ENCODE data around the gene CNKSR1. TPM values are rescaled to one million over a fixed set of nuclear protein-coding genes. Genes with fewer than 3 reads are reported as not detected.

Gene CNKSR1
- total and polyA plus RNA-seq, 9 donors = 0.73 to 16.8 (median 5.8) TPM

GRCh38 chr1:26161415-26162219 lies 15.7 kb upstream of the CNKSR1 start:
- H3K4me3 ChIP-seq = peak overlapping the region; percentile 38
- DNase-seq = peak; percentile 46 to 71 (median 63)
- H3K27me3 ChIP-seq = no peaks in the 10 kb centered on the region
- no peak overlapping the region for H3K27ac ChIP-seq
- whole genome bisulfite sequencing, 3 donors = 1 to 2% (median 2%) methylated on average over 68 to 98 of the region's 98 CpGs
- H3K36me3 ChIP-seq = no peaks in the 10 kb centered on the region
- TF ChIP-seq CTCF (IDR thresholded peaks at IDR 0.05) = peak in 2 of 3 donors; percentile 32 to 46
- no peak for TF ChIP-seq EP300 (IDR thresholded peaks at IDR 0.05)
- H3K9me3 ChIP-seq = no peaks in the 10 kb centered on the region
- intact Hi-C loops (cut with DNase I) = loop anchor here in 1 of 4 donors (5.0 kb wide), 1 partner anchor 49 kb away; the partner anchor contains the start of gene PDIK1L
- peaks cover 8% of the 10 kb centered on the region for H3K4me1 ChIP-seq (ENCODE audit: insufficient read depth)

- Histone ChIP-seq H3K36me3 (no peaks in the 10 kb centered on the region), H3K27ac (no peak overlapping the region), H3K9me3 (no peaks in the 10 kb centered on the region), H3K27me3 (no peaks in the 10 kb centered on the region), H3K4me3 (peak overlapping the region; percentile 38), H3K4me1 (ENCODE audit: insufficient read depth) (peaks cover 8% of the 10 kb centered on the region)
- DNase-seq = no peak
- TF ChIP-seq EP300 (IDR thresholded peaks at IDR 0.05) = no peak
- 23 to 27% (median 24%) methylated on average over 21 of the region's 21 CpGs for WGBS, 3 donors
- intact Hi-C loops (cut with DNase I) = loop anchor here in 1 of 4 donors (5.0 kb wide), 1 partner anchor 50 kb away; the partner anchor contains the start of gene PDIK1L
These were observed 15.0 kb upstream of the CNKSR1 start for GRCh38 chr1:26162220-26162709.

GRCh38 chr1:26163684-26164035 lies 13.6 kb upstream of the CNKSR1 start:
- 47 to 71% (median 67%) methylated on average over 9 of the region's 9 CpGs for WGBS, 3 donors
- H3K27ac ChIP-seq = peak overlapping the region in 1 of 2 donors; percentile 9

GRCh38 chr1:26164036-26164860 lies 13.0 kb upstream of the CNKSR1 start:
- H3K27ac ChIP-seq = peak overlapping the region; percentile 9 to 73
- intact Hi-C loops (cut with DNase I) = loop anchor here in 1 of 4 donors (5.0 kb wide), 1 partner anchor 52 kb away; the partner anchor contains the start of gene PDIK1L
- H3K4me1 ChIP-seq (ENCODE audit: insufficient read depth) = peaks cover 8% of the 10 kb centered on the region
- no peak for TF ChIP-seq POLR2A (IDR thresholded peaks at IDR 0.05)
- peak; percentile 59 to 90 (median 78) for TF ChIP-seq CTCF (IDR thresholded peaks at IDR 0.05)
- TF ChIP-seq EP300 (IDR thresholded peaks at IDR 0.05) = no peak
- no peaks in the 10 kb centered on the region for H3K36me3 ChIP-seq
- peak; percentile 38 to 77 (median 67) for DNase-seq
- H3K4me3 ChIP-seq = peak overlapping the region; percentile 40
- 11 to 19% (median 14%) methylated on average over 39 to 72 of the region's 72 CpGs for WGBS, 3 donors
- no peaks in the 10 kb centered on the region for H3K9me3 ChIP-seq
- H3K27me3 ChIP-seq = no peaks in the 10 kb centered on the region

More at GRCh38 chr1:26163684-26164035, 13.6 kb upstream of the CNKSR1 start:
- TF ChIP-seq CTCF (IDR thresholded peaks at IDR 0.05) (no peak), EP300 (IDR thresholded peaks at IDR 0.05) (no peak), POLR2A (IDR thresholded peaks at IDR 0.05) (no peak)
- no peaks in the 10 kb centered on the region for H3K9me3 ChIP-seq
- H3K27me3 ChIP-seq = no peaks in the 10 kb centered on the region
- intact Hi-C loops (cut with DNase I) = loop anchor here in 1 of 4 donors (5.0 kb wide), 1 partner anchor 51 kb away; the partner anchor contains the start of gene PDIK1L
- peaks cover 8% of the 10 kb centered on the region for H3K4me1 ChIP-seq (ENCODE audit: insufficient read depth)
- no peaks in the 10 kb centered on the region for H3K36me3 ChIP-seq
- peak overlapping the region; percentile 40 for H3K4me3 ChIP-seq
- no peak for DNase-seq
